Measurements from ENCODE around the gene TCEAL8.
"Not testable (repeated sequence)": the region's sequence is repeated elsewhere in the genome, so short reads cannot be mapped to it uniquely, and the experiment has no call there.

TCEAL8 gene

GRCh38 chrX:103233263-103233662 lies 21.7 kb downstream of the TCEAL8 start:
- TF ChIP-seq Cebpa-rat (IDR thresholded peaks at IDR 0.05): no peak
- Histone ChIP-seq H3K4me1 (no peaks in the 10 kb centered on the region), H4K20me1 (no peaks in the 10 kb centered on the region; a peak in 1 of 22 replicates), H3K36me3 (no peaks in the 10 kb centered on the region), H3K9me3 (replicated peaks in 1 of 11) (no peaks in the 10 kb centered on the region), H3K9ac (no peak overlapping the region), H3K4me3 (no peak overlapping the region), H3K27me3 (no peaks in the 10 kb centered on the region; a peak in 1 of 22 replicates), H3K27ac (no peak overlapping the region), H3K4me2 (no peak overlapping the region)

GRCh38 chrX:103225918-103226317 lies 29.0 kb downstream of the TCEAL8 start:
- H3K4me2 ChIP-seq; H3K4me3 ChIP-seq; H3K9me3 ChIP-seq (replicated peaks in 1 of 11); H3K27me3 ChIP-seq; H4K20me1 ChIP-seq; H3K27ac ChIP-seq; H3K4me1 ChIP-seq; H3K9ac ChIP-seq; H3K36me3 ChIP-seq: not testable (repeated sequence)

GRCh38 chrX:103220511-103221323 lies 34.2 kb downstream of the TCEAL8 start:
- Histone ChIP-seq H3K4me3 (no peak overlapping the region), H3K36me3 (no peaks in the 10 kb centered on the region), H3K4me2 (no peak overlapping the region), H3K27me3 (peaks cover 0 to 4% (median 0%) of the 10 kb centered on the region in 11 experiments; a peak in 3 of 22 replicates), H4K20me1 (no peaks in the 10 kb centered on the region), H3K4me1 (peaks cover 0 to 15% (median 0%) of the 10 kb centered on the region in 10 experiments; a peak in 7 of 20 replicates), H3K9me3 (replicated peaks in 1 of 11) (peaks cover 0 to 8% (median 0%) of the 10 kb centered on the region in 11 experiments; a peak in 4 of 22 replicates), H3K9ac (no peak overlapping the region), H3K27ac (no peak overlapping the region)
- TF ChIP-seq Cebpa-rat (IDR thresholded peaks at IDR 0.05): no peak

DNA sequence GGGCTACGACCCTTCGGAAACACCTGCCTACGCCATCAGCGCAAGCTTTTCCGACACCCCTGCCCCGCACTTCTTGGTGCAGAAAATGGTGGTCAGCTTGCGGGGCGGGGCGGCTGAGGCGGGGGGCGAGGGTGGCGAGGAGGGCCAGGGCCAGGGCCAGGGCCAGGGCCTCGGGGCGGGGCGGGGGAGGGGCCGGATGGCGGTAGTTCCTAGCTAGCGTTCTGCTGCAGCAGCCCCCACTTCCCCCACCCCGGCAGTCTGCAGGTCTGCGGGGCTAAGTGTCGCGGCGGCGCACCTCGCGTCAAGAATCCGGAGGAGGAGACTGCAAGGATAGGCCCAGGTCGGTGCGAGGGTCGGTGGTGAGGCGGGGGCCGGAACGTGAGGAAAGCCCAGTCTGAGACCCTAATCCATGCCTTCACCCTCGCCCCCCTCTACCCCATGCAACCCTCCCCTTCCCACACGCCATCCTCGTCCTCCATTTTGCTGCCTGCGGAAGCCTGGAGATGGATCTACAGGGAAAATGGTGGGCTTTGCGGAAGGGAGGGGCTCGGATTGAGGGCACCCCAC lies 39.4 kb downstream of the TCEAL8 start:
- Histone ChIP-seq H3K9me3 (replicated peaks in 1 of 11) (peaks cover 0 to 7% (median 0%) of the 10 kb centered on the region in 11 experiments; a peak in 3 of 22 replicates), H3K4me3 (peak overlapping the region; percentile 70 to 89 (median 79)), H4K20me1 (no peaks in the 10 kb centered on the region), H3K36me3 (no peaks in the 10 kb centered on the region), H3K4me2 (peak overlapping the region; percentile 52 to 77 (median 66)), H3K4me1 (peaks cover 0 to 20% (median 5%) of the 10 kb centered on the region in 10 experiments; a peak in 9 of 20 replicates), H3K9ac (peak overlapping the region; percentile 86 to 96 (median 90)), H3K27me3 (peaks cover 0 to 4% (median 0%) of the 10 kb centered on the region in 11 experiments; a peak in 2 of 22 replicates), H3K27ac (peak overlapping the region; percentile 84 to 93 (median 86))
- no peak for TF ChIP-seq Cebpa-rat (IDR thresholded peaks at IDR 0.05)

DNA sequence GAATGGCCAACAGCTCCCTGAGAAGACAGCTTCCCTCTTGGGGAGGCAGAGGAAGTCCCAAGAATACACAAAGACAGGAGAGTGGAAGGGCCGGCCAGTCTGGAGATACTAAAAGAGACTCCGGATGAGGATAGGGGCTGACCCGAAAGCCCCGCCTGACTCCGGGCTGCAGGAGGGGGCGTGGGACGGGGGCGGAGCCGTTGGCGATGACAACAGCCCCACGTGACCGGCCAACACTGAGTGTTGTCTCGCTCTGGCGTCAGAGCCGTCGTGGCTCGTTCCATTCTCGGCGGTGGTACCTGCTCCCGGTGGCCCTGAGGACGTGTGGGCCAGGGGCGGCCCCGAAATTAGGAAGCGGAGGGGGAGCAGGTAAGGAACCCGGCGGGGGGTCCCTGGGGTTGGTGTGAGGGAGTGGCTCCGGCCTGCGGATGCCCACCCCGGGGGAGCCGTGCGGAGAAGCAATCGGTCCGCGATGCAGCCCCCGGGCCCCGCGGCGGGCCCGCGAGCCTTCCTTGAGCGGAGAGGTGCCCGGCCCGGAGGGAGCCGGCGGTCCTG lies 40.0 kb downstream of the TCEAL8 start, which contains the start of gene BEX4:
TSS of gene BEX4 (plus strand) at position 239 of the 555 bp plus-strand sequence. CDS start 1,046 bp downstream, outside the sequence.
- Histone ChIP-seq H3K4me1 (peaks cover 0 to 20% (median 5%) of the 10 kb centered on the region in 10 experiments; a peak in 9 of 20 replicates), H3K9me3 (replicated peaks in 1 of 11) (peaks cover 0 to 7% (median 0%) of the 10 kb centered on the region in 11 experiments; a peak in 2 of 22 replicates), H3K27me3 (peaks cover 0 to 4% (median 0%) of the 10 kb centered on the region in 11 experiments; a peak in 2 of 22 replicates), H3K36me3 (no peaks in the 10 kb centered on the region), H3K4me3 (peak within 1 kb of the TSS; percentile 70 to 89 (median 79)), H4K20me1 (no peaks in the 10 kb centered on the region), H3K4me2 (peak within 1 kb of the TSS; percentile 52 to 77 (median 66)), H3K9ac (peak within 1 kb of the TSS; percentile 86 to 96 (median 90)), H3K27ac (peak within 1 kb of the TSS; percentile 84 to 93 (median 86))
- no peak for TF ChIP-seq Cebpa-rat (IDR thresholded peaks at IDR 0.05)

- Histone ChIP-seq H4K20me1 (no peaks in the 10 kb centered on the region), H3K9ac (no peak overlapping the region), H3K9me3 (replicated peaks in 1 of 11) (peaks cover 0 to 7% (median 0%) of the 10 kb centered on the region in 11 experiments; a peak in 2 of 22 replicates), H3K4me1 (peaks cover 0 to 20% (median 5%) of the 10 kb centered on the region in 10 experiments; a peak in 9 of 20 replicates), H3K27me3 (no peaks in the 10 kb centered on the region; a peak in 1 of 22 replicates), H3K4me2 (no peak overlapping the region), H3K27ac (no peak overlapping the region), H3K36me3 (no peaks in the 10 kb centered on the region), H3K4me3 (no peak overlapping the region)
- no peak for TF ChIP-seq Cebpa-rat (IDR thresholded peaks at IDR 0.05)
Observed at GRCh38 chrX:103212749-103213457, 42.1 kb downstream of the TCEAL8 start.

DNA sequence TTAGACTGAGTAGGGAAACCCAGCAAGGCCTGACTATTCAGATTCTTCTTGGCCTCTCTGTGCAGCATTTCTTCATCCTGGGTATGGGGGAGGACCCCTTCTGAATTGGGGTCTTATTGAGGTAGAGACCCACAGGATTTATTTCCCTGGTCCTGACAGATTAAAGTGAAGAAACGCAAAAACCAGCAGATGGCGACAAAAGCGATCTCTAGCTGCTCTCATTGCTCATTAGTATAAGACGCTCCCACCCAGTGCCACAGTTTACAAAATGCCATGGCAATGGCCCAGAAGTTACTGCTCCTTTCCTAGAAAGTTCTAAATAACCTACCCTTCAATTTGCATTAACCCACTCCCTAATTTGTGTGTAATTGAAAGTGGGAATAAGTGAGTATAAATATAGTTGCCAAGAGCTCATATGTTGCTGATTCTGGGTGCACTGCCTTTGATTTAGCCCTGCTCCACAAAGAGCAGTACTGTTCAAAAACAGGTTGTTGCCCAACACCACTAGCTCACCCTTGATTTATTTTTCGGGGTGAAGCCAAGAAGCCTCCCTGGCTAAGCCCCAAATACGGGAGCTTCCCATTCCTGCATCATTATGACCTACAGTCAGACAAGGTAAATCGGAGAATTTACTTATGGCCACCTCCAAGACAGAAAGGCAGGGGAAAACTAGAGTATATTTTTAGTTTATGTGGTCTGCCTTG lies 43.8 kb downstream of the TCEAL8 start:
- H3K9me3 ChIP-seq (replicated peaks in 1 of 11): peaks cover 0 to 17% (median 0%) of the 10 kb centered on the region in 11 experiments; a peak in 5 of 22 replicates
- H3K4me3 ChIP-seq: no peak overlapping the region
- peaks cover 0 to 9% (median 3%) of the 10 kb centered on the region in 10 experiments; a peak in 7 of 20 replicates for H3K4me1 ChIP-seq
- H3K36me3 ChIP-seq: no peaks in the 10 kb centered on the region
- H4K20me1 ChIP-seq: no peaks in the 10 kb centered on the region
- H3K27me3 ChIP-seq: no peaks in the 10 kb centered on the region; a peak in 1 of 22 replicates
- TF ChIP-seq Cebpa-rat (IDR thresholded peaks at IDR 0.05): no peak
- no peak overlapping the region for H3K4me2 ChIP-seq
- no peak overlapping the region for H3K27ac ChIP-seq
- H3K9ac ChIP-seq: no peak overlapping the region

GRCh38 chrX:103210056-103210455 lies 44.9 kb downstream of the TCEAL8 start:
- Histone ChIP-seq H3K27ac (no peak overlapping the region), H3K4me3 (no peak overlapping the region), H3K4me1 (peaks cover 0 to 9% (median 0%) of the 10 kb centered on the region in 10 experiments; a peak in 3 of 20 replicates), H4K20me1 (no peaks in the 10 kb centered on the region), H3K9ac (no peak overlapping the region), H3K9me3 (replicated peaks in 1 of 11) (peaks cover 0 to 15% (median 0%) of the 10 kb centered on the region in 11 experiments; a peak in 5 of 22 replicates), H3K27me3 (no peaks in the 10 kb centered on the region; a peak in 1 of 22 replicates), H3K4me2 (no peak overlapping the region), H3K36me3 (no peaks in the 10 kb centered on the region)
- TF ChIP-seq Cebpa-rat (IDR thresholded peaks at IDR 0.05): no peak
